LNCaP clone FGC (cell line): ENCODE data around the gene TNFRSF19.

Experiments
- DNase-seq: peaks from one replicate; pipeline ENCODE4 v3.0.0-alpha.2; 2011; ENCODE audit warnings: low read depth
- H3K4me3 ChIP-seq: 2 replicates; pipeline ENCODE4 v1.5.1; 2011; ENCODE audit warnings: mild to moderate bottlenecking, low read depth, low read length, control low read depth
- CTCF ChIP-seq: IDR thresholded peaks from 2 replicates; pipeline ENCODE4 v1.5.1; 2012; ENCODE audit warnings: mild to moderate bottlenecking; ENCODE audit not compliant: control insufficient read depth, insufficient read depth; ENCODE audit errors: extremely low read depth

TNFRSF19 gene

GRCh38 chr13:23699271-23699670 is 129.1 kb downstream of the TNFRSF19 start:
- TF ChIP-seq CTCF = no peak
- no peak for DNase-seq
- H3K4me3 ChIP-seq = no peak overlapping the region

DNA sequence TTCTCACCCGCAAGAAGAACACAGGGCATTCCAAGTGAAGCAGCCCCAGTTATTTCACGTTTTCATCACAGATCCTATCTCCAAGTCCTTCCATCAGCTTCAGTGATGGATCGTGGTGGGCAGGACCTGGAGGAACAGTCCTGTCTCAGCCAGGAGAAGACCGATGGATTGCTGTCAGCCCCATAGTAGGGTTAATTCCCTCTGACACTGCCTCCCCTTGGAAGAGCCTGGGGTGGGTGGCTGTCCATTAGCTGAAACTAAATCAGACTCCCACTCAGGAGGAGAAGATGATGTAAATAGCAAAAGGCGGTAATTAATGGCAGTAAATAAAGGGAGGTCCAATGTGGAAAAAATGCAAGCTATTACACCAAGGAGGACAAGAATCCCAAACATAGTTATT is 131.0 kb downstream of the TNFRSF19 start:
- no peak for DNase-seq
- H3K4me3 ChIP-seq = no peak overlapping the region
- TF ChIP-seq CTCF = no peak

DNA sequence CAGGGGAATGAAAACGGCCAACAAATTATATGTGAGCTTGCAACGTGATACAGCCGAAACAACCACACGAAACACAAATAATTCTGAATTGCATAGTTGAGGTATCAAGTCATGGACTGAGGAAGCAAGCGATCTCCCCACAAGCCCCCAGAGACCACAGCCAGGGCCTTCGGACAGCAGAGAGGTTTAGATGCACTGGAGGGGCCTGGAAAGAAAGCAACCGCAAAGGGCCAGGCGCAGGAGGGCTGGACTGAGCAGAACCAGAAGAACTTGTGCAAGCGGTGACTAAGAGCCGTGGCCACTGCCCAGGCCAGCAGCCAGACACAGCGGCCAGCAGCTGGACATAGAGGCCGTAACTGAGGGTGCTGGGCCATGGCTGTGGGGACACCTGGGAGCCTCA is 131.4 kb downstream of the TNFRSF19 start:
- no peak overlapping the region for H3K4me3 ChIP-seq
- no peak for TF ChIP-seq CTCF
- no peak for DNase-seq

DNA sequence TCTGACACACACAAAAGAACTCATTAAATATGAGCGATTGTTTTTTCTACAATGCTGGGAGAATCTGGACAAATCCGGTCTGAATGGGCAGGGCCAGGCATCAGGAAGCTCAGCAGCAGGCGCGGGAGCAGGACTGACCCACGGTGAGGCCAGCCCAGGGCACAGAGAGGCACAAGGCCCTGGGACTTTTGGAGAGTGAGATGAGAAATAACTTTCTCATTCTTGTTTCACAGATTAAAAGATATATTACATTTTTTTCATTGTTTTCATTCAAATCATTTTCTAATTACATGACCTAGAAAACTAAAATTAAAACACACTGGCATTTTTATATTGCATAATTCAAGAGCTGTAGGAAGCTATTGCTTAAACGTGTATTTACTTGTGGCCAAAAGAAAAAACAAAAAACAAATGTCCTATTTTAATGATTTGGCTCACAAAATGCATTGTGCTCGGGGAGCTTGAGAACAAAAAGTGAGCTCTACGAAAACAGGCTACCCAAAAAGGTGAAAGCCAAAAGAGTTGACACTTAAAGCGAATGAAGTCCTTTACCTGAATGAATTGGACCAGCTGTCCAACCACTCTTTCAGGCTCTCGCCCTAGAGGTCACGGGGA is 133.1 kb downstream of the TNFRSF19 start:
- DNase-seq = no peak
- TF ChIP-seq CTCF = no peak
- no peak overlapping the region for H3K4me3 ChIP-seq

DNA sequence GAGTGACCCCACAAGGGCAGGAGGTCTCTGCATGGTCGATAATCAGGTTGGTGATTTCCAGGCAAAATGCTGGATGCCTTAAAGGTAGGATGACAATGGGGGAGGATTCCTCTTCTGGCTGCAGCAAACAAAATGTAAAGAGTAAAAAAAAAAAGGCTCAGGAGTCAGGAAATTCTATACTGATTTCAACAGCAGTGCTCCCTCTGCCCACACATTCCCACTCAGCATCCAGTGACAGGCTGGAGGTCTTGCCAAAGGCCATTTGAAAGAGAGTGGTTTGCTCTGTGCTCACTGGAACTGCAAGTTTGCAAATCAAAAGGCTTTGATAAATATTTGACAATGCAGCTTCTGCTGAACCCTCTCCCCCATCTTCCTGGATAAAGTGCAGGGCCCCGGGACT is 135.4 kb downstream of the TNFRSF19 start:
- TF ChIP-seq CTCF = no peak
- H3K4me3 ChIP-seq = no peak overlapping the region
- DNase-seq = no peak

DNA sequence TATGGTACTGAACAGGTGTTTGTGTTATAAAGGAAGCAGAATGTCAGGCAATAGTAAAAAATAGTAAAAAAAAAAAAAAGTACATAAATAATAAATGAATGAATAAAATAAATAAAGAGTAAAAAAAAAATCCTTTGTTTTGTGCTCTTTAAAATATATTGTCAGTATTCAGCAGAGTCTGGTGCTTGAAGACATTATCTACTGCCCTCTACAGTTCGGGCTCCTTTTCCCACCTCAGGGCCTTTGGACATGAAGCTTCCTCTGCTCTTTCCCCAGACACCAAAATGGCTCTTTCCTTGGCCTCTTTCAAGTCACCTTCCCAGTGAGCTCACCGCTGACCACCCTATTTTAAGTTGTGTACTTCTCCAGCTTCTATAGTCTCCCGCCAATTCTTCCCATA is 137.5 kb downstream of the TNFRSF19 start:
- H3K4me3 ChIP-seq = no peak overlapping the region
- no peak for DNase-seq
- peak; percentile 42 for TF ChIP-seq CTCF

GRCh38 chr13:23709536-23709935 is 139.3 kb downstream of the TNFRSF19 start:
- no peak overlapping the region for H3K4me3 ChIP-seq
- peak; percentile 12; the same call in 1 of the 2 replicates for TF ChIP-seq CTCF
- no peak for DNase-seq
